Anterior cingulate cortex (tissue), 58 donors: ENCODE data around the gene CNBP.
"Not testable (repeated sequence)": the region's sequence is repeated elsewhere in the genome, so short reads cannot be mapped to it uniquely, and the experiment has no call there.

Experiments used
- DNase-seq, 58 donors: peaks; one replicate each; lab custom pipeline; 2025; lab: John Stamatoyannopoulos, UW

Gene CNBP

GRCh38 chr3:129185783-129186182, 2.1 kb upstream of the CNBP start:
- no peak for DNase-seq

GRCh38 chr3:129184784-129185542, 1.3 kb upstream of the CNBP start:
- DNase-seq = not testable (repeated sequence)

- DNase-seq = peak in 2 of 58 donors; percentile 31 to 62
Measured at GRCh38 chr3:129184396-129184657, 631 bp upstream of the CNBP start.

- peak in 1 of 58 donors; percentile 32 for DNase-seq
Measured at GRCh38 chr3:129182390-129183185, 1.1 kb downstream of the CNBP start.

GRCh38 chr3:129181819-129182218, 1.9 kb downstream of the CNBP start:
- no peak for DNase-seq

GRCh38 chr3:129180461-129180860, 3.2 kb downstream of the CNBP start:
- no peak for DNase-seq

GRCh38 chr3:129176051-129176450, 7.6 kb downstream of the CNBP start:
- DNase-seq = no peak

- DNase-seq = no peak
Measured at GRCh38 chr3:129173725-129174124, 10.0 kb downstream of the CNBP start.

GRCh38 chr3:129173206-129173605, 10.5 kb downstream of the CNBP start:
- DNase-seq = no peak

GRCh38 chr3:129166579-129167332, 16.9 kb downstream of the CNBP start:
- DNase-seq = no peak

- not testable (repeated sequence) for DNase-seq
Measured at GRCh38 chr3:129165594-129165993, 18.1 kb downstream of the CNBP start.

GRCh38 chr3:129164500-129164899, 19.2 kb downstream of the CNBP start:
- DNase-seq = no peak

- DNase-seq = no peak
Measured at GRCh38 chr3:129162729-129163579, 20.7 kb downstream of the CNBP start.

- peak in 3 of 58 donors; percentile 7 to 17 (median 14) for DNase-seq
Measured at GRCh38 chr3:129161860-129162271, 21.8 kb downstream of the CNBP start.

- DNase-seq = peak; percentile 67 to 94 (median 86)
Measured at GRCh38 chr3:129160891-129161859, 22.5 kb downstream of the CNBP start, which contains the start of gene ISY1. Gene ISY1, minus strand, starts transcription at chr3:129161063. Its CDS starts 88 bp downstream, at chr3:129160975.

GRCh38 chr3:129144786-129145185, 38.9 kb downstream of the CNBP start:
- DNase-seq = no peak

GRCh38 chr3:129141011-129141410, 42.7 kb downstream of the CNBP start:
- DNase-seq = not testable (repeated sequence)

- DNase-seq = no peak
Measured at GRCh38 chr3:129139911-129140310, 43.8 kb downstream of the CNBP start.

- DNase-seq = not testable (repeated sequence)
Measured at GRCh38 chr3:129136275-129136674, 47.4 kb downstream of the CNBP start.
